Activated naive CD8-positive, alpha-beta T cell treated with anti-CD3 and anti-CD28 coated beads for 36 hours (primary cell): ENCODE results near the gene ARMC3. TPM values are rescaled to one million over a fixed set of nuclear protein-coding genes. Genes with fewer than 3 reads are reported as not detected.

Experiments
- DNase-seq: peaks from one replicate; pipeline ENCODE4 v3.0.0; 2021
- H3K27ac Mint-ChIP-seq: one replicate; pipeline ENCODE4 v1.8.0; 2022; ENCODE audit warnings: mild to moderate bottlenecking, moderate library complexity, mixed read lengths
- H3K27me3 Mint-ChIP-seq: one replicate; pipeline ENCODE4 v1.8.0; 2022; ENCODE audit warnings: mild to moderate bottlenecking, mixed read lengths
- H3K36me3 Mint-ChIP-seq: one replicate; pipeline ENCODE4 v1.8.0; 2021; ENCODE audit warnings: mild to moderate bottlenecking, mixed read lengths
- H3K4me1 Mint-ChIP-seq: one replicate; pipeline ENCODE4 v1.8.0; 2021; ENCODE audit warnings: mixed read lengths
- H3K4me3 Mint-ChIP-seq: one replicate; pipeline ENCODE4 v1.8.0; 2022; ENCODE audit warnings: mild to moderate bottlenecking, moderate library complexity, mixed read lengths
- H3K9me3 Mint-ChIP-seq: one replicate; pipeline ENCODE4 v1.8.0; 2022; ENCODE audit warnings: mixed read lengths
- total RNA-seq, 2 experiments: library from RNA; stranded (reverse); gene quantifications; one replicate each; pipeline ENCODE4 v1.2.3, GENCODE V29; 2021

The ARMC3 gene
- total RNA-seq, 2 experiments from 2014 or later = 0.39 TPM; not detected in 1

DNA sequence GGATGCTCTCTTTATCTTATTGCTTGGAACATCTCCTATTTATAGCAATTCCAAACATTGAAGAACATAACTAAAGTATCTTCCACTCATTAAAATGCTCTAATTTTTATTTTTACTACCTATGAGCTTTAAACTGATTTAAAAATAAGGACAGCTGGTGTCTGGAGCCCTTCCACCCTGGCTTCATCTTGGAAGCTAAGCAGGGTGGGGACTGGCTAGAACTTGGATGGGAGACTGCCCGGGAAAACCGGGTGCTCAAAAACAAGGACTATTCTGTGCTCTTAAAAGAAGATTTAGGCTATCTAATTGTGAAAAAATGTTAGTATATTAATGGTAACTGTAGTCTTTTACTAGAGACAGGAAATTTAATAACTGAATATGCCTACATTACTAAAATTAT lies 69.2 kb downstream of the ARMC3 start:
- Mint-ChIP-seq H3K9me3 (no peaks in the 10 kb centered on the region), H3K4me1 (peaks cover 1% of the 10 kb centered on the region), H3K4me3 (no peak overlapping the region), H3K36me3 (no peaks in the 10 kb centered on the region), H3K27ac (no peak overlapping the region), H3K27me3 (peaks cover 20% of the 10 kb centered on the region)
- no peak for DNase-seq

DNA sequence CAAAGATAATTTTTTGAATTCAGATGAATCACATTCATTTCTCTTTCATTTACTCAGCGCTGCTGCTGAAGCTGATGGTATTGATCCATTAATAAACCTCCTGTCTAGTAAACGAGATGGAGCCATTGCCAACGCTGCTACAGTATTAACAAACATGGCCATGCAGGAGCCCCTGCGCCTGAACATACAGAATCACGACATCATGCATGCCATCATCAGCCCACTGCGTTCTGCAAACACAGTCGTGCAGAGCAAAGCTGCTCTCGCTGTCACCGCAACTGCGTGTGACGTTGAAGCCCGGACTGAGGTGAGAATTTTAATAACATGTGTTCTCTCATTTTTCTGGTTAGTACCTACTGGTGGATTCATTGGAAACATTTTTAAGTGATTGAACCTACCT lies 70.2 kb downstream of the ARMC3 start:
- H3K27ac Mint-ChIP-seq = no peak overlapping the region
- DNase-seq = no peak
- no peaks in the 10 kb centered on the region for H3K4me1 Mint-ChIP-seq
- no peaks in the 10 kb centered on the region for H3K36me3 Mint-ChIP-seq
- peaks cover 25% of the 10 kb centered on the region for H3K27me3 Mint-ChIP-seq
- H3K4me3 Mint-ChIP-seq = no peak overlapping the region
- H3K9me3 Mint-ChIP-seq = no peaks in the 10 kb centered on the region

DNA sequence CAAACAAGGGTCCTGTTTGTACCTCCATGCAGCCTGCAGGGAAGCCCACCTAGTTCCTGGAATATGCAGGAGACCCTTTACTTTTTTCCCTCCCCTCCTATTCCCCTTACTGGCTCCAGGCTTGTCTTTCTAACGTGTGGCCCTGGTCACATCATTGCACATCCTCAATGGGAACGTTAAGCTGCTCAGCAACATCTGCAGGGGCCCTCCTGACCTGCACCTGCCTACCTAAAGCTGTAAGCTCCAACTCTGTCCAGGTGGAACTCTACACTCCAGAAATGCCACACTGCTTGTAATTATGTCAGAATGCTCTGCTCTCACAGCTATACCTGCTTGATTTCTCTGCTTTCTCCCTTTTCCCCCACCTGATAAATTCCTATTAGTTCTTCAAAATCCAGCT lies 72.1 kb downstream of the ARMC3 start:
- H3K9me3 Mint-ChIP-seq = no peaks in the 10 kb centered on the region
- no peak overlapping the region for H3K4me3 Mint-ChIP-seq
- no peak overlapping the region for H3K27ac Mint-ChIP-seq
- peaks cover 38% of the 10 kb centered on the region for H3K27me3 Mint-ChIP-seq
- H3K36me3 Mint-ChIP-seq = no peaks in the 10 kb centered on the region
- DNase-seq = no peak
- no peaks in the 10 kb centered on the region for H3K4me1 Mint-ChIP-seq

DNA sequence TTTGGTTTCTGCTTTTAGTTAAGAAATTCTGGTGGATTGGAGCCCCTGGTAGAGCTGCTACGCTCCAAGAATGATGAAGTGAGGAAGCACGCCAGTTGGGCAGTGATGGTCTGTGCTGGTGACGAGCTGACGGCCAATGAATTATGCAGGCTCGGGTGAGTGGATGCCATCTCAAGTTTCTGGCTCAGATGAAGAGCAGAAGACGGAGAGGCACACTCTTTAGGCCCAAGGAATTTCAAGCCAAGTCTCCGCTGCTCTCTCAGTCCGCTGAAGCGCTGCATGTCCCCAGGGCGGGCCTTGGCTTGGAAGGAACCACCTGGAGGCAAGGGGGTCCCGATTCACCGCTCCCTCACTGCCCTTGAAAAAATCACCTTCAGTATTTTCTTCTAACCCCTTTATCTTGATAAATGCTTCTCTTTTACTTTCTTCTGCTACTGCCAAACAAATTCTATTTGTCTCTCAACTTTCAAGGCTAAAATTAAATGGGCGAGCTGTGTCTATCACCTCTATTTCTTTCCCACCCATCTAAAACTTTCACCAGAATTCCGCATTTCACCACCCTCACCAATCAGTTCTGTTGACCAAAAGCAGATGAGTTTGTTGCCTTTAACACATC lies 74.2 kb downstream of the ARMC3 start:
- Mint-ChIP-seq H3K9me3 (no peaks in the 10 kb centered on the region), H3K4me3 (no peak overlapping the region), H3K4me1 (no peaks in the 10 kb centered on the region), H3K27ac (no peak overlapping the region), H3K27me3 (peaks cover 40% of the 10 kb centered on the region), H3K36me3 (no peaks in the 10 kb centered on the region)
- no peak for DNase-seq

DNA sequence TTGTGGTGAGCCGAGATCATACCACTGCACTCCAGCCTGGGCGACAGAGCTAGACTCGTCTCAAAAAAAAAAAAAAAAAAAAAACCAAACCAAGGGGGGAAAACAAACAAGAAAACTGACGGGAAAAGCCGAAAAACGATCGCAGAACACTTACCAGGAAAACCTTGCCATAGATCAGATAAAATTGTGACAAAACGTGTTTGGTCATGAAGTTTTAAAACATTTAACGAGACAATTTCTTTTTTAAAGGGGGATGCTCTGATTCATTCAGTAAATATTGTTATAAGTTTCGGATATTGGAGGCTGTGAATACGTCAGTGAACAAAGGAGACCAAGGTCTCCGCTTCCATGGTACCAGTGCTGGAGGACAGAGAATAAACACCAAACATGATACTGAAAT lies 77.3 kb downstream of the ARMC3 start:
- H3K4me3 Mint-ChIP-seq = no peak overlapping the region
- peaks cover 33% of the 10 kb centered on the region for H3K27me3 Mint-ChIP-seq

DNA sequence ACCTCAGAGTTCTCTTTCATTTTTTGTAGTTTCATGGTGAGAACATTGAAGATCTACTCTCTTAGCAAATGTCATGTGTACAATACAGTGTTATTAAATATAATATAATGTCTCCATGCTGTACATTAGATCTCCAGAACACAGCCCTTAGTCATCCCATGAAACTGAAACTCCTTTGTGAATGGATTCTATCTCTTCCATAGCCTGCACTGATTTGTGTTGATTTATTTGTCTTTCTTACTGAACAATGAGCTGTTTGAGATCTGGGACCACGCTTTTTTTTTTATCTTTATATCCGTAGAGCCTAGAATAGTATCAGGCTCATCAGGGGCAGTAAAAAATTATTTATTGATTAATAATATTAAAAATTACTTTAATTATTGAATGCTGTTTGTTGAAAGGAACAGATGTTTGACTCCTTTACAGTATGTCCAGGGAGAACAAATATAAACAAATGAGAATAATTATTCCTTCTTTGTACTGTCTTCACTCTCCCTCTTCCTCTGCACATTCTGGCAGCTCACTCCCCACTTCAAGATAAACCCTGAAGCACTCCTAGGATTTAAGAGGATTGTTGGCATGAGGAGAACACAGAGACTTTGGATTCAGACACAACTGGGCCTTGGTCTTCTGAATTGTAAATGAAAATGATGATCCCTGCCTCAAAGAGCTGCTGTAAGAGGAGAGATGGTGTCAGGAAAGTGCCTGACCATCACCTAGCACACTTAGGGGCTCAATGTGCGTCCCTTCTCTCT lies 85.9 kb downstream of the ARMC3 start:
- Mint-ChIP-seq H3K27me3 (peaks cover 13% of the 10 kb centered on the region), H3K4me1 (no peaks in the 10 kb centered on the region), H3K4me3 (no peak overlapping the region), H3K27ac (no peak overlapping the region), H3K36me3 (no peaks in the 10 kb centered on the region), H3K9me3 (no peaks in the 10 kb centered on the region)
- DNase-seq = no peak

More for the DNA sequence above, 77.3 kb downstream of the ARMC3 start:
- no peaks in the 10 kb centered on the region for H3K9me3 Mint-ChIP-seq
- no peak overlapping the region for H3K27ac Mint-ChIP-seq
- DNase-seq = no peak
- no peaks in the 10 kb centered on the region for H3K36me3 Mint-ChIP-seq
- no peaks in the 10 kb centered on the region for H3K4me1 Mint-ChIP-seq

DNA sequence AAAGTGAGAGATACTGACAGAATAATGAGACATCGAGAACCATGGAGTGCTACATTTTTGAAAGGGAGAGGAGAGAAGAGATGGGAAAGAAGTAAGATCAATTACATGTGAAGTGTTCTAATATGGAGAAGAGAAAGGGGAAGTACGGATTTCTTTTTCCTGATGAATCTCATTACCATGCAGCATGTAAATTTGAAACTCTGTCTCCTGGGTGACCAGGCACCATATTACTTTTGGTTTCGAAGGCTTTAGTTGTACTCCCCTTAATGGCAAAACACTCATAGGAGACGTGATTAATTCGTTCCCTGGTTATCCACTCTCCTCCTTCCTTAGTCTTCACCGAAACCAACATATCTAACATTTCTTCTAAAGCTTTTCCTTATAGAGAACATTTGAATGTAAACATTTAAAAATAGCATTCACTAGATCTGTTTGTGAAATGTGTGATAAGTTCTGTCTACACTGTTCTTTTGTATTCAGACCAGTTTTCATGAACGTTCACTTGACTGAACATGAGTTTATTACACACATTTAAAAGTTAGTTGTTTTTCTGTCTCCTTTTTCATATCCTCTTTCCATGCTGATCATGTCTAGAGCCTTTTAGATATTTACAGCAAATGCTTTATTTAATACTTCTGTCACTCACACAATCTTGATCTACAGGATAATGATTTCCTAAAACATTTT lies 87.3 kb downstream of the ARMC3 start:
- H3K27ac Mint-ChIP-seq = no peak overlapping the region
- H3K4me3 Mint-ChIP-seq = no peak overlapping the region
- no peaks in the 10 kb centered on the region for H3K36me3 Mint-ChIP-seq
- no peaks in the 10 kb centered on the region for H3K9me3 Mint-ChIP-seq
- no peak for DNase-seq
- H3K4me1 Mint-ChIP-seq = no peaks in the 10 kb centered on the region
- H3K27me3 Mint-ChIP-seq = peaks cover 15% of the 10 kb centered on the region

DNA sequence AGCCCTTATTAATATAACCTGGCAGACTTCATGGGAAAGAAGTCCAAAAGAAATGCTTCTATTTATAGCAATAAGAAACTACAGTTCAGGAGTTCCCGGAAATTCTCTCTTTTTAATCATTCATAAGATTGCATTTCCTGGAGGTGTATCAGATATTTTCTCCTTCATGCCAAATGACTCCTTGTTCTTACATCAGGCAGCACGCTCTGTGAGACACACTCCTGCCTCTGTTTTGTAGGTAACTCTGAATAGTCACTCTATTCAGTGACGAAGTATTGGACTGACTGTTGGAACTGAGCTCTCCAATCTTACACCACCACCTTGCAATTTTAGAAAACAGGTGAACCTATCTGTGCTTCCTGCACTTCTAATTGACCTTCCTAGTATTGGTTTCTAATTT lies 88.8 kb downstream of the ARMC3 start:
- Mint-ChIP-seq H3K27me3 (peaks cover 22% of the 10 kb centered on the region), H3K9me3 (peaks cover 2% of the 10 kb centered on the region), H3K4me3 (no peak overlapping the region), H3K36me3 (no peaks in the 10 kb centered on the region), H3K27ac (no peak overlapping the region), H3K4me1 (no peaks in the 10 kb centered on the region)
- no peak for DNase-seq

DNA sequence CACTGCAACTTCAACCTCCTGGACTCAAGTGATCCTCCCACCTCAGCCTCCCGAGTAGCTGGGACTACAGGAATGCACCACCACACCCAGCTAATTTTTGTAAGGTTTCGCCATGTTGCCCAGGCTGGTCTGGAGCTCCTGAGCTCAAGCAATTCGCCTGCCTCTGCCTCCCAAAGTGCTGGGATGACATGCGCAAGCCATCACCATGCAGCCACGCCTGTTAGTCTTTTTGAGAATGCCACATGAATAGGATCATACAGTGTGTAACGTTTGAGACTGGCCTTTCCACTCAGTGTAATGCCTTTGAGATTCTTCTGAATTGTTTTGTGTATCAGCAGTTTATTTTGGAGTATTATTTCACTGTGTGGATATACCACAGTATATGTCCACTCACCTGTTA lies 91.8 kb downstream of the ARMC3 start:
- H3K27ac Mint-ChIP-seq = no peak overlapping the region
- no peak overlapping the region for H3K4me3 Mint-ChIP-seq
- no peak for DNase-seq
- no peaks in the 10 kb centered on the region for H3K4me1 Mint-ChIP-seq
- peaks cover 31% of the 10 kb centered on the region for H3K27me3 Mint-ChIP-seq
- peaks cover 7% of the 10 kb centered on the region for H3K9me3 Mint-ChIP-seq
- peaks cover 2% of the 10 kb centered on the region for H3K36me3 Mint-ChIP-seq

DNA sequence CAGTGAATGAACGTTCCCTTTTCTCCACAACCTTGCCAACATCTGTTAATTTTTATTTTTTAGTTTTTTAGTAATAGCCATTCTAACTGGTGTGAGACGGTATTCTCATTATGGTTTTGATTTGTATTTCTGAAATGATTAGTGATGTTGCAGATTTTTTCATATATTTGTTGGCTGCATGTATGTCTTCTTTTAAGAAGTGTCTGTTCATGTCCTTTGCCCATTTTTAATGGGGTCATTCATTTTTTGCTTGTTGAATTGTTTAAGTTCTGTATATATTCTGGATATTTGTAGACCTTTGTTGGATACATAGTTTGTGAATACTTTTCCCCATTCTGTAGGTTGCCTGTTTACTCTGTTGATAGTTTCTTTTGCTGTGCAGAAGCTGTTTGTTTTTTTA lies 93.6 kb downstream of the ARMC3 start:
- no peak overlapping the region for H3K4me3 Mint-ChIP-seq
- H3K27me3 Mint-ChIP-seq = peaks cover 44% of the 10 kb centered on the region
- peaks cover 7% of the 10 kb centered on the region for H3K9me3 Mint-ChIP-seq
- H3K4me1 Mint-ChIP-seq = no peaks in the 10 kb centered on the region
- DNase-seq = no peak
- H3K27ac Mint-ChIP-seq = no peak overlapping the region
- peaks cover 2% of the 10 kb centered on the region for H3K36me3 Mint-ChIP-seq

DNA sequence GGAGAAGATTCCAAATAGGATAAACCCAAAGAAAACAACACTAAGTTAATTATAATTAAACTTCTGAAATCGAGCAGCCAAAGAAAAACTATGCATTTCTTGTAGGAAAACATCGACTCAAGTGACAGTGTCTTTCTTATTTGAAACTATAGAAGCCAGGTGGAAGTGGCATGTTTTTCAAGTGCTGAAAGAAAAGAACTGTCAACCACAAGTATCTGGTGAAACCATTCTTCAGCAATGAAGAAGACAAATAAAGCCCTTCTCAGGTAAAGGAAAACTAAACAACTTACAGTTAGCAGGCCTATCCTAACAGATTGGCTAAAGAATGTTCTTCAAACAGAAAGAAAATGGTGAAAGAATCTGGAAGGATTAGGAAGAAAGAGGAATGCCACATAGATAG lies 96.1 kb downstream of the ARMC3 start:
- Mint-ChIP-seq H3K4me1 (no peaks in the 10 kb centered on the region), H3K27ac (no peak overlapping the region), H3K36me3 (peaks cover 2% of the 10 kb centered on the region), H3K4me3 (no peak overlapping the region), H3K27me3 (peaks cover 39% of the 10 kb centered on the region), H3K9me3 (peaks cover 7% of the 10 kb centered on the region)
- DNase-seq = no peak

DNA sequence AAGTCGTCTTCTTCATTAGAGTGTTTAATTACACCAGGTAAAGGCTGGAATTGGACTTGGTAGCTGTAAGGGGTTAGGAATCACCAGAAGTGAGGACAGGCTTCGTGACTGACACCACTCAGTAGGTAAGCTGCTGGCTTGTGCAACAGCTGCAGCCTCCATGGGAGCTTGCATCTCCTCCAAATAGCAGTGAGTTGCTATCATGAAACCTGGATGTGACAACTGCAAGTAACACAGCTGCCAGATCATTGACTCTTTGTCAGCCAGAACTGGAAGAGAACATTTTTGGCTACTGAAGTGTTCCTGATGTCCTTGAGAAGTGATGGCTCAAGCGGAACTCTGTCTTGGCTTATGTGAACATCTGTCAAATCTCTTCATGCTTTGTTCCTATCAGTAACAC lies 103.5 kb downstream of the ARMC3 start:
- Mint-ChIP-seq H3K4me3 (no peak overlapping the region), H3K9me3 (no peaks in the 10 kb centered on the region), H3K36me3 (no peaks in the 10 kb centered on the region), H3K27me3 (peaks cover 22% of the 10 kb centered on the region), H3K4me1 (no peaks in the 10 kb centered on the region), H3K27ac (no peak overlapping the region)
- DNase-seq = no peak

DNA sequence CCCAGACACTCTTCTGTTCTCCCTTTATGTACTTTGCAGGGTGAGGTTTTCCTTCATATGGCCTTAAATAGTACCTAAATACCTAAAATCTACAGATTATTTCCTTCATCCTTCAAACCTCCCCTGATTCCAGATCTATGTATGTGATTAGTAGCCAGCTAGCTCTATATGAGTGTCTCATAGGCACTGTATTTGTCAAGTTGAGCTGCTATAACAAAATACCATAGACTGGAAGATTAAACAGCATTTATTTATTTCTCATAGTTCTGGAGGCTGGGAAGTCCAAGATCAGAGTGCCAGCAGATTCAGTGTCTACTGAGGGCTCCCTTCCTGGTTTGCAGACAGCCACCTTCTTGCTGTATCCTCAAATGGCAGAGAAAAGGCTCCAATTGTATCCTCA lies 106.9 kb downstream of the ARMC3 start:
- Mint-ChIP-seq H3K36me3 (no peaks in the 10 kb centered on the region), H3K27ac (no peak overlapping the region), H3K9me3 (no peaks in the 10 kb centered on the region), H3K4me3 (no peak overlapping the region), H3K27me3 (peaks cover 22% of the 10 kb centered on the region), H3K4me1 (no peaks in the 10 kb centered on the region)
- DNase-seq = no peak

DNA sequence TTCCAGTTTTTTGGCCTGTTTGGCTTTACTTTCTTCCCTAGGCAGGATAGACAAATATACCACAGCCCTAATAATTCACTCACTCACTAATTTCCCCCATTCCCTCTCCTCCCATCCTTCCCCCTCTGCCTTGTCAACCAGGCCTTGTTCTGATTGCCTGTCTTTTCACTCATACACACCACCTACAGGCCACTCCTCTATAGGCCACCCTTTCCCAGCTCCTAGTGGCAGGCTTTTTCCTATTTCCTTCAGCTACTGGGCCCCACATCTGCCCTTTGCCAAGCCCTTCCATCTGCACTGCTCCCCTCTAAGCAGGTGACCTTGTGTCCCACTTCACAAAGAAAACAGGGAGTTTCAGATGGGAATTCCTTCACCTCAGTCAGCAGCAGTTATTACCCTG lies 107.7 kb downstream of the ARMC3 start:
- H3K4me1 Mint-ChIP-seq = no peaks in the 10 kb centered on the region
- H3K27ac Mint-ChIP-seq = no peak overlapping the region
- DNase-seq = no peak
- no peak overlapping the region for H3K4me3 Mint-ChIP-seq
- no peaks in the 10 kb centered on the region for H3K36me3 Mint-ChIP-seq
- peaks cover 17% of the 10 kb centered on the region for H3K27me3 Mint-ChIP-seq
- H3K9me3 Mint-ChIP-seq = no peaks in the 10 kb centered on the region

DNA sequence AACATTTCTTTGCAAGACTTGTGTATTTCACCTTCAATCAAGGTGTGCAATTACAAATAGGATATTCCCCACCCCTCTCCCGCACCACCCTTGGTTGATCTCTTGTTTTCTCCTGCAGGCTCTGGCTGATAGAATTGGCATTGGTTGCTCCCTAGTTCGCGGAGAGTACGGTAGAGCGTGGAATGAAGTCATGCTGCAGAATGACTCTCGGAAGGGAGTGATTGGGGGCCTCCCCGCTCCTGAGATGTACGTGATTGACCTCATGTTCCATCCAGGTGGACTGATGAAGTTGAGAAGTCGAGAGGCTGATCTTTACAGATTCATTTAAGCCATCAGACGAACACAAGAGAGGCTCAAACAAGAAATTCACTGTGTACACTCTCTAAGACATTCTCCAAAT lies 109.3 kb downstream of the ARMC3 start:
- no peaks in the 10 kb centered on the region for H3K36me3 Mint-ChIP-seq
- no peaks in the 10 kb centered on the region for H3K9me3 Mint-ChIP-seq
- H3K27me3 Mint-ChIP-seq = peaks cover 5% of the 10 kb centered on the region
- no peak overlapping the region for H3K27ac Mint-ChIP-seq
- no peaks in the 10 kb centered on the region for H3K4me1 Mint-ChIP-seq
- H3K4me3 Mint-ChIP-seq = no peak overlapping the region
- no peak for DNase-seq

DNA sequence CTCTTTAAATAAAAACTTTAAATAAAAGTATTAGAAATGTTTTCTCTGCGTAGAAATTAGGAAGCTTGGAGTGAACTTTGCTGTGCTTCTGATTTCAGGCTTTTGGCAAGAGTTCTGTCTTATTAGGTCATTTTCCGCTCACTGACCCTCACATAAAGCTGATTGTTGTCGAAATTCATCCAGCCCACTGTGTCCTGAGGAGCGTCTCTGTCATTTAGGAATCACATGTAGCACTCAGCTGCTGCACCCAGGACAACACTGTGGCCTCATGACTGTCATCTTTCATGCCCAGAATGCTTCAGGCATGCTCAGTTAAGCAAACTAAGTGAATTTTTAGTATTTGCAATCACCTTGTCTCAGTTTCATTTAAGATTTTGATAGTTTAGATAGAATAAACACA lies 109.7 kb downstream of the ARMC3 start:
- Mint-ChIP-seq H3K36me3 (no peaks in the 10 kb centered on the region), H3K27me3 (peaks cover 5% of the 10 kb centered on the region), H3K9me3 (no peaks in the 10 kb centered on the region), H3K4me3 (no peak overlapping the region), H3K4me1 (no peaks in the 10 kb centered on the region), H3K27ac (no peak overlapping the region)
- no peak for DNase-seq
